HG03342 (cell line): Measurements from ENCODE around the gene SHMT1.

Experiments used
- ATAC-seq: cut with Tn5 transposase; IDR thresholded peaks from one replicate; pipeline ENCODE4 v1.9.1; 2021; ENCODE audit warnings: mild to moderate bottlenecking, moderate library complexity; ENCODE audit not compliant: unreplicated experiment

The SHMT1 gene

GRCh38 chr17:18291718-18292540 lies 71.4 kb downstream of the SHMT1 start:
- ATAC-seq: no peak

- ATAC-seq: no peak
Measured at GRCh38 chr17:18285296-18285695, 78.1 kb downstream of the SHMT1 start.

GRCh38 chr17:18281788-18282187 lies 81.6 kb downstream of the SHMT1 start:
- ATAC-seq: no peak

- no peak for ATAC-seq
Measured at GRCh38 chr17:18280766-18281371, 82.5 kb downstream of the SHMT1 start.

GRCh38 chr17:18280249-18280648 lies 83.1 kb downstream of the SHMT1 start:
- ATAC-seq: no peak

GRCh38 chr17:18278867-18279266 lies 84.5 kb downstream of the SHMT1 start:
- no peak for ATAC-seq
